Muscle layer of duodenum (tissue), 2 donors: Measurements from ENCODE around the gene RBCK1.
"Not testable (repeated sequence)": the region's sequence is repeated elsewhere in the genome, so short reads cannot be mapped to it uniquely, and the experiment has no call there.

Source experiments
- H3K27ac ChIP-seq: one replicate; pipeline ENCODE4 v1.7.0; 2013; ENCODE audit warnings: mild to moderate bottlenecking, low read length
- H3K27me3 ChIP-seq: one replicate; pipeline ENCODE4 v1.7.0; 2013; ENCODE audit warnings: low read depth, mild to moderate bottlenecking, control low read depth, low read length
- H3K36me3 ChIP-seq, 2 donors: one replicate each; pipeline ENCODE4 v1.7.0; 2013; ENCODE audit warnings: low read length in 2 of 2, control low read depth in 1 of 2, mild to moderate bottlenecking in 1 of 2; ENCODE audit not compliant: insufficient read depth in 2 of 2, control insufficient read depth in 1 of 2
- H3K4me1 ChIP-seq, 2 donors: one replicate each; pipeline ENCODE4 v1.7.0; 2013; ENCODE audit warnings: low read length in 2 of 2, mild to moderate bottlenecking in 2 of 2, control low read depth in 1 of 2, moderate library complexity in 1 of 2; ENCODE audit not compliant: insufficient read depth in 2 of 2, control insufficient read depth in 1 of 2
- H3K4me3 ChIP-seq, 2 donors: one replicate each; pipeline ENCODE4 v1.7.0; 2013; ENCODE audit warnings: low read length in 2 of 2, low read depth in 1 of 2, mild to moderate bottlenecking in 1 of 2
- H3K9me3 ChIP-seq, 2 donors: one replicate each; pipeline ENCODE4 v1.7.0; 2013; ENCODE audit warnings: low read length in 2 of 2, control low read depth in 1 of 2, mild to moderate bottlenecking in 1 of 2; ENCODE audit not compliant: control insufficient read depth in 1 of 2
- donor health status: healthy.

The RBCK1 gene

DNA sequence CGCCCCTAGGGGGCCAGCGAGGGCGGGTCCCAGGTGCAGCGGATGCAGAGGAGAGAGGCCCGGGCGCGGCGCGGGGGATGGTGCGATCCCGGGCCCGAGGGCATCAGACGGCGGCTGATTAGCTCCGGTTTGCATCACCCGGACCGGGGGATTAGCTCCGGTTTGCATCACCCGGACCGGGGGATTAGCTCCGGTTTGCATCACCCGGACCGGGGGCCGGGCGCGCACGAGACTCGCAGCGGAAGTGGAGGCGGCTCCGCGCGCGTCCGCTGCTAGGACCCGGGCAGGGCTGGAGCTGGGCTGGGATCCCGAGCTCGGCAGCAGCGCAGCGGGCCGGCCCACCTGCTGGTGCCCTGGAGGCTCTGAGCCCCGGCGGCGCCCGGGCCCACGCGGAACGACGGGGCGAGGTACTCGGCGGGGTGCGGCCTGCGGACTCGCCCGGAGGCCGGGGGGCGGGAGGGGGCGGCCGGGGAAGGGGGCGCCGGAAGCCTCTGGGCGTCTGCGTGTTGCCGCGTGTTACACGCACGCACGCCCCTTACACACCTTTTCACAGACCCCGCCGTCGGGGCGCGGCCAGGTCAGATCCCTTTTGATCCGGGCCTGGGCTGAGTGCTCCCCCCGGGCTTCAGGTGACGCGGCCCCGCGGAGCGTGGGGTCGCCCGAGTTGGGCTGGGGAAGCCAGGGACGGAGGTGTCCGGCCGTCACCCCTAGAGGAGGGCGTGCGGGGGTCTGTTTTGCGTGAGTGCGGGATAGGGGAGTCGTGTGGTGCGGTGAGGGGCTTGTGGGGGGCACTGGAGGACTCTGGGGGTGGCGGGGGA is 27.1 kb upstream of the RBCK1 start:
- H3K36me3 ChIP-seq = no peaks in the 10 kb centered on the region

DNA sequence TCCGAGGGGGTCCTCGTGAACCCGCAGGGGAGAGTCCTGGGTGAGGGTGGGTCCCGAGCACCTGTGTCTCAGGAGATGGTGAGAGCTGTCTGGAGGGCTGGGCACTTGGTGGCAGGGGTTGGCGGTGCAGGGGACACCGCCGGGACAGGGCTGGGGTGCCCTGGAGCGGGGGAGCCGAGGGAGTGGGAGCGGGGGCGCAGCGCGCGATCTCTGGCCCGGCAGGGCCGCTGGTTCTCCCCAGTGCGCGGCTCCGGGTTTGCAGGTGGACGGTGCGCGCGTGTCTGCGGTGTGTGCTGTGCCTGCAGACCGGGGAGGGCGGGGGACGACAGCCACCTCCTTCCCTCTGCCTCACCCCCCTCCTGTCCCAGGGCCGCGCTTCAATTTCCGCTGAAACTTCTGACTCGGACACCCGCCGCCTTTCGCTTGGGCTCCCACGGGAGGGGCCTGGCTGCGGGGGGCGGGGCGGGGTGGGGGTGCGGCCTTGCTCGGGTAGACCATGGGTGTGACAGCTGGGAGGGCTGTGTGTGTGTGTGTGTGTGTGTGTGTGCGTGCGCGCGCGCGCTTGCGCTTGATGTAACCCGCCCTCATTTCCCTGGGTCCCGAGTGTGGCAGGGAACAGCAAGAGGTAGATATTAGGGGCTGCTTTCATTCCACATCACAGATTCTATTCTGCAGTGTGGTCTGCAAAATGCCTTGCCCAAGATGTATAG is 26.4 kb upstream of the RBCK1 start:
- peak overlapping the region; percentile 42 to 72 for H3K4me3 ChIP-seq
- no peaks in the 10 kb centered on the region for H3K9me3 ChIP-seq
- no peak overlapping the region for H3K27ac ChIP-seq
- peaks cover 0 to 5% of the 10 kb centered on the region in 2 donors for H3K4me1 ChIP-seq
- H3K36me3 ChIP-seq = no peaks in the 10 kb centered on the region
- no peaks in the 10 kb centered on the region for H3K27me3 ChIP-seq

More for the DNA sequence above, 27.1 kb upstream of the RBCK1 start:
- no peak overlapping the region for H3K27ac ChIP-seq
- peaks cover 0 to 5% of the 10 kb centered on the region in 2 donors for H3K4me1 ChIP-seq
- H3K9me3 ChIP-seq = no peaks in the 10 kb centered on the region
- H3K27me3 ChIP-seq = no peaks in the 10 kb centered on the region
- peak overlapping the region; percentile 42 to 72 for H3K4me3 ChIP-seq

- no peaks in the 10 kb centered on the region for H3K27me3 ChIP-seq
- H3K27ac ChIP-seq = no peak overlapping the region
- H3K4me3 ChIP-seq = peak overlapping the region in 1 of 2 donors; percentile 72
- no peaks in the 10 kb centered on the region for H3K9me3 ChIP-seq
- peaks cover 0 to 5% of the 10 kb centered on the region in 2 donors for H3K4me1 ChIP-seq
- H3K36me3 ChIP-seq = no peaks in the 10 kb centered on the region
Measured at GRCh38 chr20:382291-383115, 25.6 kb upstream of the RBCK1 start.

- no peaks in the 10 kb centered on the region for H3K9me3 ChIP-seq
- H3K27me3 ChIP-seq = no peaks in the 10 kb centered on the region
- no peak overlapping the region for H3K27ac ChIP-seq
- no peak overlapping the region for H3K4me3 ChIP-seq
- peaks cover 5 to 13% of the 10 kb centered on the region in 2 donors for H3K36me3 ChIP-seq
- H3K4me1 ChIP-seq = peaks cover 0 to 5% of the 10 kb centered on the region in 2 donors
Measured at GRCh38 chr20:383889-384288, 24.2 kb upstream of the RBCK1 start.

DNA sequence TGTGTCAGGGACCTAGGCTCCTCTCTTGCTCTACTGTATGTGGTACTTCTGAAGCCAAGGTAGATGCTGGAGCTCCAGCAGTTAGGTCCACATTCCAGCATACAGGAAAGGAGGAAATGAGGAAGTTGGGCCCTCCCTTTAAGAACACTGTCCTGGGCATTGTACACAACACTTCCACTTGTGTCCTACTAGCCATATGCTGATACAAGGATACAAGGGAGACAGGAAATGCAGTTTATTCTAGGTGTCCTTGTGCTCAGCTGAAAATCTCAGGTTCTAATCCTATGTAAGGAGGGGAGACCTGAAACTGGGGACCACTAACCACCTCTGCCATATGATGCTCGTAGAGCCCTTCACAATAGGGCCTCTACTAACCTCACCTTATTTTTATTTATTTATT is 23.4 kb upstream of the RBCK1 start:
- no peak overlapping the region for H3K27ac ChIP-seq
- H3K36me3 ChIP-seq = peaks cover 5 to 20% of the 10 kb centered on the region in 2 donors
- H3K9me3 ChIP-seq = no peaks in the 10 kb centered on the region
- H3K27me3 ChIP-seq = no peaks in the 10 kb centered on the region
- no peak overlapping the region for H3K4me3 ChIP-seq
- H3K4me1 ChIP-seq = peaks cover 0 to 5% of the 10 kb centered on the region in 2 donors

GRCh38 chr20:385448-385847 is 22.7 kb upstream of the RBCK1 start:
- peaks cover 0 to 5% of the 10 kb centered on the region in 2 donors for H3K4me1 ChIP-seq
- no peaks in the 10 kb centered on the region for H3K27me3 ChIP-seq
- H3K27ac ChIP-seq = no peak overlapping the region
- H3K36me3 ChIP-seq = peaks cover 5 to 23% of the 10 kb centered on the region in 2 donors
- no peaks in the 10 kb centered on the region for H3K9me3 ChIP-seq
- no peak overlapping the region for H3K4me3 ChIP-seq

DNA sequence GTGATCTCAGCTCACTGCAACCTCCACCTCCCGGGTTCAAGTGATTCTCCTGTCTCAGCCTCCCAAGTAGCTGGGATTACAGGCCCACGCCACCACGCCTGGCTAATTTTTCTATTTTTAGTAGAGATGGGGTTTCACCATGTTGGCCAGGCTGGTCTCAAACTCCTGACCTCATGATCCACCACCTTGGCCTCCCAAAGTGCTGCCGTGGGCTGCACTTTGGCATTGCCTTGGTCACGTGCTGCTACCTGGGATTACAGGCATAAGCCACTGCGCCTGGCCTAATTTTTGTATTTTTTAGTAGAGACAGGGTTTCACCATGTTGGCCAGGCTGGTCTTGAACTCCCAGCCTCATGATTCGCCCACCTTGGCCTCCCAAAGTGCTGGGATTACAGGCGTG is 21.5 kb upstream of the RBCK1 start:
- not testable (repeated sequence) for H3K27me3 ChIP-seq, H3K4me1 ChIP-seq, H3K27ac ChIP-seq, H3K9me3 ChIP-seq, H3K4me3 ChIP-seq
- H3K36me3 ChIP-seq = peaks cover 5 to 28% of the 10 kb centered on the region in 2 donors

GRCh38 chr20:387520-387919 is 20.6 kb upstream of the RBCK1 start:
- Histone ChIP-seq H3K4me3 (no peak overlapping the region), H3K27me3 (no peaks in the 10 kb centered on the region), H3K27ac (no peak overlapping the region), H3K9me3 (no peaks in the 10 kb centered on the region), H3K4me1 (no peaks in the 10 kb centered on the region), H3K36me3 (peaks cover 5 to 28% of the 10 kb centered on the region in 2 donors)

GRCh38 chr20:388034-388994 is 19.8 kb upstream of the RBCK1 start:
- Histone ChIP-seq H3K4me1 (no peaks in the 10 kb centered on the region), H3K36me3 (peaks cover 5 to 28% of the 10 kb centered on the region in 2 donors), H3K4me3 (no peak overlapping the region), H3K9me3 (no peaks in the 10 kb centered on the region), H3K27ac (no peak overlapping the region), H3K27me3 (no peaks in the 10 kb centered on the region)

DNA sequence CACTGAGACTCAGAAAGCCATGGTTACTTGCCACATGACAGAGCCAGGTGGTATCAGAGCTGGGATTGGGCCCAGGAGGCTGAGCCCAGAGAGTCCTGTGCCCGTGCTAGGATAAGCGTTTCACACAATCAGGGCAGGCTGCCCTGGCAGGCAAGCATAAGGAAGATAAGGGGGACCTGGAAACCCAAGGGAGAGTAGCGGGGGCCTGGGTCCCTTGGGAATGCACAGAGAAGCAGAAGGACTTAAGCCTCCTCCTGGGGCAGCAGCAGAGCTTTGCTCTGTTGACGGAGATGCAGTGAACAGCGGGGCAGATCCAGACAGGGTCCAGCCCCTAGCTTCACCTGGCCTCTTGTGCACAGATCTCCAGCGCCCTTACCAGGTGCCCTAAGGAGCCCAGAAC is 18.9 kb upstream of the RBCK1 start:
- Histone ChIP-seq H3K27me3 (no peaks in the 10 kb centered on the region), H3K9me3 (no peaks in the 10 kb centered on the region), H3K4me3 (no peak overlapping the region), H3K36me3 (peaks cover 8 to 28% of the 10 kb centered on the region in 2 donors), H3K4me1 (no peaks in the 10 kb centered on the region), H3K27ac (no peak overlapping the region)
